CD4-positive, alpha-beta T cell treated with Interleukin-4 for 1 hour (primary cell): Measurements from ENCODE around the gene C1orf146.
"Not testable (repeated sequence)": the region's sequence is repeated elsewhere in the genome, so short reads cannot be mapped to it uniquely, and the experiment has no call there.

ENCODE experiments used
- DNase-seq, 2 donors: peaks; one replicate each; pipeline ENCODE4 v3.0.0-alpha.2; 2020 to 2022

Gene C1orf146

DNA sequence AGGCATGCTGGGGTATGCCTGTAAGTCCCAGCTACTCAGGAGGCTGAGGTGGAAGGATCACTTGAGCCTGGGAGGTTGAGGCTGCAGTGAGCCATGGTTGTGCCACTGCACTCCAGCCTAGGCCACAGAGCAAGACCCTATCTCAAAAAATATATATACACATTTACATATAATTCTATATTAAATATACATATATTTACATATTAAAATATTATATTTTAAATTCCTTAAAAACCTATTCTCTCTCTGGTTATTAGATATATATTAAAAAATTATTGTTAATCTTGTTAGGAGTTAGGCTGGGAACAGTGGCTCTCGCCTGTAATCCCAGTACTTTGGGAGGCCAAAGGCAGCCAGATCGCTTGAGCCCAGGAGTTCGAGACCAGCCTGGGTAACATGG lies 58.4 kb downstream of the C1orf146 start:
- no peak for DNase-seq

DNA sequence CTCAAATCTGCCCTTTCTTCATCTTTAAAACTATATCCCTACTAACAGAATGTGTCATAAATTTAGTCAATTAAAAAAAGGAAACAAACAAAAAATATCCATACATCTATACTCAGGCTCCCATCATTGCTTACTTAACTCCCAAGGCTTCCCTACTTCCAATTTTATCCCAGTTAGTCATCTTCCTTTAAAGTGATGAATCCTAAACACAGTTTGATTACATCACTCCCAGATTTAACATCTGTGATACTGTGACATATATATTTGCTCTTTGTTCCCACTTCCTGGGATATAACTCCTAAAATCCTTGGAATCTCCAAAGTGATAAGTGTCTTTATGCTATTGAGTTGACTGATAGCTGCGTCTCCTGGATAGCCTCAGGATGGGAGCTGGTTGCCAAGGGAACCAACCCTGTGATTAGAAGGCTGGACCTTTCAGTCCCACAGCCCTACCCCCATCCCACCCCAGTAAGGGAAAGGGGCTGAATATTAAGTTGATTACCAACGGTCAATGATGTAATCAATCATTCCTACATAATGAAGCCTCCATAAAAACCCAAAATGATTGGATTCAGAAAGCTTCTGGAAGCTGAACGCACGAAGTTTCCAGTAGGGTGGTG lies 59.5 kb downstream of the C1orf146 start:
- DNase-seq = no peak

DNA sequence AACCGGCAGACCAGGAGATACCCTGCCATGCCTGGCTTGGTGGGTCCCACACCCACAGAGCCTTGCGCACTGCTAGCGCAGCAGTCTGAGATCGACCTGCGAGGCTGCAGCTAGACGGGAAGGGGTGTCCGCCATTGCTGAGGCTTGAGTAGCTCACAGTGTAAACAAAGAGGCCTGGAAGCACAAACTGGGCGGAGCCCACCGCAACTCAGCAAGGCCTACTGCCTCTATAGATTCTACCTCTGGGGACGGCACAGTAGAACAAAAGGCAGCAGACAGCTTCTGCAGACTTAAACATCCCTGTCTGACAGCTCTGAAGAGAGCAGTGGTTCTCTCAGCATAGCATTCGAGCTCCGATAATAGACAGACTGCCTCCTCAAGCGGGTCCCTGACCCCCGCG lies 62.1 kb downstream of the C1orf146 start:
- not testable (repeated sequence) for DNase-seq

DNA sequence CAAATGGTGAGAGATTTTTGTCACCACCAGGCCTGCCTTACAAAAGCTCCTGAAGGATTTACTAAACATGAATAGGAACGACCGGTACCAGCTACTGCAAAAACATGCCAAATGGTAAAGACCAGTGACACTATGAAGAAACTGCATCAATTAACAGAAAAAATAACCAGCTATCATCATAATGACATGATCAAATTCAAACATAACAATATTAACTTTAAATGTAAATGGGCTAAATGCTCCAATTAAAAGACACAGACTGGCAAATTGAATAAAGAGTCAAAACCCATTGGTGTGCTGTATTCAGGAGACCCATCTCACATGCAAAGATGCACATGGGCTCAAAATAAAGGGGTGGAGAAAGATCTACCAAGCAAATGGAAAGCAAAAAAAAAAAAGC lies 63.7 kb downstream of the C1orf146 start:
- not testable (repeated sequence) for DNase-seq

DNA sequence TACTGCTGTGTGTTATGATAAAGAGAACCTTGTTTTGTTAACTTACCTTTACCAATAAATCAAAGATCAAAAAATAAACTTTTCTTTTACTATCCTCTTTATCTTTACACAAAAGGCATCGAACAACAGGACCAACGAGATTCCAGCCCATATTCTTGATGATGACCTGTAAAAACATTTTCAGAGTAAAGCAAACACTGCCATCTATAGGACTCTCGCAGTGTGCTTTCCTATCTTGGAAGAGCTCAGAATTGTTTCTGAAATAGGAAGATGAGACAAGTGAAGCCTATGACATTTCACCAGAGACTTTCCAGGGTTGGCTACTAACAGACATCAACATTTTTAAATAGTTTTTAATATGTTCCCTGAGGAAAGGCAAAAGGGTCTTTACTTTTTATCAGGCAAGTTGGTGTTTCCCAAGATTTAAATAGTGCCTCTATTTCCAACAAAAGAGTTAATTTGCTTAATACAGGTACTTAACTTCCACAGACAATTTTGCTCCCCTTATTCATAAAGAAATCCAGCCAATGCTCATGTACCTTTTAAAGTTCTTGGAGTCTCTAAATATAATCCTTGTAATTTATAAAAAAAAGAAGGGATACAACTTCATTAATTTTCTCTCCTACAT lies 73.8 kb downstream of the C1orf146 start:
- peak in 1 of 2 donors; percentile 51 for DNase-seq
